NCI-H128 (cell line): ENCODE measurements around the gene NDC1.
"Not testable (repeated sequence)": the region's sequence is repeated elsewhere in the genome, so short reads cannot be mapped to it uniquely, and the experiment has no call there.

Experiments
- DNase-seq: peaks from one replicate; lab custom pipeline; 2025; ENCODE audit not compliant: unreplicated experiment; lab: John Stamatoyannopoulos, UW

Gene NDC1

GRCh38 chr1:53826367-53826766 lies 11.7 kb downstream of the NDC1 start:
- DNase-seq = no peak

- DNase-seq = no peak
Measured at GRCh38 chr1:53825306-53825705, 12.8 kb downstream of the NDC1 start.

GRCh38 chr1:53822931-53823330 lies 15.2 kb downstream of the NDC1 start:
- DNase-seq = no peak

GRCh38 chr1:53821380-53821779 lies 16.7 kb downstream of the NDC1 start:
- no peak for DNase-seq

- no peak for DNase-seq
Measured at GRCh38 chr1:53819387-53819786, 18.7 kb downstream of the NDC1 start.

GRCh38 chr1:53816584-53816983 lies 21.5 kb downstream of the NDC1 start:
- DNase-seq = not testable (repeated sequence)

- not testable (repeated sequence) for DNase-seq
Measured at GRCh38 chr1:53815484-53815883, 22.6 kb downstream of the NDC1 start.

- no peak for DNase-seq
Measured at GRCh38 chr1:53811414-53811851, 26.7 kb downstream of the NDC1 start.

- no peak for DNase-seq
Measured at GRCh38 chr1:53810497-53810896, 27.6 kb downstream of the NDC1 start.

- no peak for DNase-seq
Measured at GRCh38 chr1:53810007-53810406, 28.1 kb downstream of the NDC1 start.

- DNase-seq = no peak
Measured at GRCh38 chr1:53807916-53808315, 30.2 kb downstream of the NDC1 start.

GRCh38 chr1:53804791-53805505 lies 33.1 kb downstream of the NDC1 start:
- DNase-seq = no peak

GRCh38 chr1:53804181-53804580 lies 33.9 kb downstream of the NDC1 start:
- no peak for DNase-seq

GRCh38 chr1:53800621-53801020 lies 37.5 kb downstream of the NDC1 start:
- no peak for DNase-seq

- no peak for DNase-seq
Measured at GRCh38 chr1:53799141-53799540, 39.0 kb downstream of the NDC1 start.

GRCh38 chr1:53792806-53793205 lies 45.3 kb downstream of the NDC1 start:
- no peak for DNase-seq

GRCh38 chr1:53787655-53788054 lies 50.4 kb downstream of the NDC1 start:
- DNase-seq = no peak

- DNase-seq = no peak
Measured at GRCh38 chr1:53783056-53783455, 55.0 kb downstream of the NDC1 start.

GRCh38 chr1:53781654-53782053 lies 56.4 kb downstream of the NDC1 start:
- DNase-seq = no peak

GRCh38 chr1:53777272-53777671 lies 60.8 kb downstream of the NDC1 start:
- no peak for DNase-seq

GRCh38 chr1:53771648-53772047 lies 66.4 kb downstream of the NDC1 start:
- no peak for DNase-seq

GRCh38 chr1:53769780-53770179 lies 68.3 kb downstream of the NDC1 start:
- no peak for DNase-seq

GRCh38 chr1:53769184-53769583 lies 68.9 kb downstream of the NDC1 start:
- DNase-seq = no peak
